Activated B cell treated with CpG ODN at 0.5 μM for 24 hours (primary cell): ENCODE data around the gene BRAT1. TPM values are rescaled to one million over a fixed set of nuclear protein-coding genes. Genes with fewer than 3 reads are reported as not detected.

Experiments
- ATAC-seq: fragments of 200-7000 bp; cut with Tn5 transposase; one replicate; pipeline ENCODE4 v1.10.0; 2021; ENCODE audit warnings: low read depth, mild to moderate bottlenecking, moderate library complexity
- CTCF ChIA-PET: fragments of 350-600 bp; sonication (Branson Sonifier 250); formaldehyde crosslinking; loops from one replicate; lab custom pipeline; 2021; ENCODE audit warnings: antibody characterized with exemption; lab: Charles Lee
- POLR2A ChIA-PET: fragments of 350-600 bp; sonication (Branson Sonifier 250); formaldehyde crosslinking; loops from one replicate; lab custom pipeline; 2021; ENCODE audit warnings: antibody characterized with exemption; lab: Charles Lee
- DNase-seq: peaks from one replicate; pipeline ENCODE4 v3.0.0; 2022
- H3K27ac Mint-ChIP-seq: one replicate; pipeline ENCODE4 v1.8.0; 2020; ENCODE audit warnings: mixed read lengths
- H3K27me3 Mint-ChIP-seq: one replicate; pipeline ENCODE4 v1.8.0; 2021; ENCODE audit warnings: mixed read lengths
- H3K36me3 Mint-ChIP-seq: one replicate; pipeline ENCODE4 v1.8.0; 2021; ENCODE audit warnings: low read depth, mixed read lengths
- H3K4me1 Mint-ChIP-seq: one replicate; pipeline ENCODE4 v1.8.0; 2021; ENCODE audit warnings: mixed read lengths
- H3K4me3 Mint-ChIP-seq: one replicate; pipeline ENCODE4 v1.8.0; 2020; ENCODE audit warnings: mild to moderate bottlenecking, mixed read lengths
- H3K9me3 Mint-ChIP-seq: one replicate; pipeline ENCODE4 v1.8.0; 2020; ENCODE audit warnings: mixed read lengths
- CTCF ChIP-seq: fragments of 200-600 bp; IDR thresholded peaks from one replicate; pipeline ENCODE4 v1.8.0; 2022; ENCODE audit warnings: antibody characterized with exemption, mild to moderate bottlenecking
- intact Hi-C: fragments of 100-400 bp; cut with micrococcal nuclease; formaldehyde crosslinking; loops from one replicate; pipeline ENCODE4 v1.15.1; 2024
- total RNA-seq: library from RNA; stranded (reverse); gene quantifications from 2 replicates; pipeline ENCODE4 v1.2.3, GENCODE V29; 2022

Gene BRAT1
- total RNA-seq, 1 donor from 2014 or later, result 31.7 TPM

- H3K27me3 Mint-ChIP-seq, result peaks cover 5% of the 10 kb centered on the region
- no peak overlapping the region for H3K27ac Mint-ChIP-seq
- ChIA-PET CTCF (no interaction called here), POLR2A (interaction anchor here (0.5 to 0.8 kb wide), 3 partner anchors 11 to 43 kb away, joined by 3 read pairs; no protein-coding TSS in a partner anchor)
- peaks cover 6% of the 10 kb centered on the region for H3K4me1 Mint-ChIP-seq
- H3K36me3 Mint-ChIP-seq, result no peaks in the 10 kb centered on the region
- no peak for TF ChIP-seq CTCF
- DNase-seq (no peak), ATAC-seq (no peak)
- intact Hi-C loops, result no loop called here
- H3K4me3 Mint-ChIP-seq, result no peak overlapping the region
- H3K9me3 Mint-ChIP-seq, result no peaks in the 10 kb centered on the region
Observed at GRCh38 chr7:2499719-2500430, 55.4 kb downstream of the BRAT1 start.

GRCh38 chr7:2499181-2499580, 56.1 kb downstream of the BRAT1 start:
- Mint-ChIP-seq H3K4me1 (peaks cover 6% of the 10 kb centered on the region), H3K36me3 (no peaks in the 10 kb centered on the region), H3K4me3 (no peak overlapping the region), H3K27ac (no peak overlapping the region), H3K9me3 (no peaks in the 10 kb centered on the region), H3K27me3 (peaks cover 5% of the 10 kb centered on the region)
- ATAC-seq (no peak), DNase-seq (no peak)
- POLR2A ChIA-PET, result interaction anchor here (0.5 to 0.8 kb wide), 2 partner anchors 11 to 12 kb away, joined by 3 read pairs; no protein-coding TSS in a partner anchor
- CTCF ChIA-PET, result no interaction called here
- TF ChIP-seq CTCF, result no peak
- intact Hi-C loops, result no loop called here

GRCh38 chr7:2498708-2499107, 56.6 kb downstream of the BRAT1 start:
- Mint-ChIP-seq H3K36me3 (no peaks in the 10 kb centered on the region), H3K4me1 (peaks cover 5% of the 10 kb centered on the region), H3K9me3 (no peaks in the 10 kb centered on the region), H3K27ac (no peak overlapping the region), H3K27me3 (peaks cover 5% of the 10 kb centered on the region), H3K4me3 (no peak overlapping the region)
- CTCF ChIA-PET, result interaction anchor here (1.0 kb wide), 1 partner anchor 68 kb away, joined by 5 read pairs; no protein-coding TSS in a partner anchor
- ATAC-seq (no peak), DNase-seq (no peak)
- intact Hi-C loops, result no loop called here
- TF ChIP-seq CTCF, result no peak
- POLR2A ChIA-PET, result interaction anchor here (0.7 to 1.0 kb wide), 4 partner anchors 10 to 31 kb away, joined by 3 read pairs; no protein-coding TSS in a partner anchor

GRCh38 chr7:2497500-2498336, 57.6 kb downstream of the BRAT1 start:
- no peaks in the 10 kb centered on the region for H3K9me3 Mint-ChIP-seq
- no peaks in the 10 kb centered on the region for H3K36me3 Mint-ChIP-seq
- CTCF ChIA-PET, result interaction anchor here (1.0 kb wide), 1 partner anchor 69 kb away, joined by 5 read pairs; no protein-coding TSS in a partner anchor

More at GRCh38 chr7:2497500-2498336, 57.6 kb downstream of the BRAT1 start:
- TF ChIP-seq CTCF, result no peak
- POLR2A ChIA-PET, result interaction anchor here (0.5 to 1.0 kb wide), 4 partner anchors 11 to 35 kb away, joined by 3 to 4 read pairs (median 3); no protein-coding TSS in a partner anchor
- Mint-ChIP-seq H3K27ac (no peak overlapping the region), H3K4me1 (peaks cover 5% of the 10 kb centered on the region), H3K27me3 (peaks cover 8% of the 10 kb centered on the region), H3K4me3 (no peak overlapping the region)
- no peak for ATAC-seq
- DNase-seq, result no peak
- intact Hi-C loops, result no loop called here
